Activated CD8-positive, alpha-beta memory T cell treated with anti-CD3 and anti-CD28 coated beads, Interleukin-2, amount 50 U/mL, for 1 hour (primary cell): ENCODE data around the gene CNNM4.

Source experiments
- DNase-seq: peaks from one replicate; pipeline ENCODE4 v3.0.0-alpha.2; 2020; ENCODE audit errors: extremely low read depth

CNNM4 gene

GRCh38 chr2:96760036-96760985, at the start of gene CNNM4:
Gene CNNM4, plus strand, starts transcription at chr2:96760902. Its CDS starts 98 bp downstream, at chr2:96761000.
- DNase-seq: peak; percentile 75

- no peak for DNase-seq
These were observed 49.7 kb upstream of the CNNM4 start for GRCh38 chr2:96710985-96711384.

GRCh38 chr2:96715658-96716057, 45.0 kb upstream of the CNNM4 start:
- DNase-seq: no peak

GRCh38 chr2:96716388-96716787, 44.3 kb upstream of the CNNM4 start:
- DNase-seq: no peak

GRCh38 chr2:96726131-96726530, 34.6 kb upstream of the CNNM4 start:
- no peak for DNase-seq

GRCh38 chr2:96727431-96727830, 33.3 kb upstream of the CNNM4 start:
- DNase-seq: no peak

- no peak for DNase-seq
These were observed 31.0 kb upstream of the CNNM4 start for GRCh38 chr2:96729748-96730147.

GRCh38 chr2:96730212-96730611, 30.5 kb upstream of the CNNM4 start:
- no peak for DNase-seq

- no peak for DNase-seq
These were observed 26.8 kb upstream of the CNNM4 start for GRCh38 chr2:96733931-96734330.

- no peak for DNase-seq
These were observed 25.7 kb upstream of the CNNM4 start for GRCh38 chr2:96734880-96735583.

- no peak for DNase-seq
These were observed 23.5 kb upstream of the CNNM4 start for GRCh38 chr2:96737251-96737650.

- DNase-seq: no peak
These were observed 22.9 kb upstream of the CNNM4 start for GRCh38 chr2:96737831-96738230.

- DNase-seq: no peak
These were observed 21.5 kb upstream of the CNNM4 start for GRCh38 chr2:96739076-96739632.

- peak; percentile 89 for DNase-seq
These were observed 20.9 kb upstream of the CNNM4 start, which contains the start of gene LMAN2L for GRCh38 chr2:96739633-96740428. Gene LMAN2L, minus strand, starts transcription at chr2:96740064. Its CDS starts 24 bp downstream, at chr2:96740040.

- no peak for DNase-seq
These were observed 13.6 kb upstream of the CNNM4 start for GRCh38 chr2:96747061-96747617.

- no peak for DNase-seq
These were observed 8.9 kb upstream of the CNNM4 start for GRCh38 chr2:96751800-96752199.

GRCh38 chr2:96753661-96754282, 6.9 kb upstream of the CNNM4 start:
- DNase-seq: no peak

GRCh38 chr2:96754317-96754716, 6.4 kb upstream of the CNNM4 start:
- DNase-seq: no peak

GRCh38 chr2:96756788-96757476, 3.8 kb upstream of the CNNM4 start:
- DNase-seq: no peak

- no peak for DNase-seq
These were observed 3.2 kb upstream of the CNNM4 start for GRCh38 chr2:96757477-96757860.
